WTC11 (cell line): ENCODE results near the gene KIF26A. TPM values are rescaled to one million over a fixed set of nuclear protein-coding genes. Genes with fewer than 3 reads are reported as not detected.

Source experiments
- ATAC-seq: fragments of 200-7000 bp; cut with Tn5 transposase; 2 replicates; pipeline ENCODE4 v1.10.0; 2021; ENCODE audit warnings: mild to moderate bottlenecking, moderate library complexity
- CTCF ChIA-PET: fragments of 300-600 bp; sonication (Branson Sonifier 250); formaldehyde crosslinking; loops from one replicate; lab custom pipeline; 2021; ENCODE audit warnings: antibody characterized with exemption; lab: Charles Lee
- POLR2A ChIA-PET: fragments of 350-600 bp; sonication (Branson Sonifier 250); formaldehyde crosslinking; loops from one replicate; lab custom pipeline; 2021; ENCODE audit warnings: antibody characterized with exemption; lab: Charles Lee
- DNase-seq: peaks from one replicate; pipeline ENCODE4 v3.0.0; 2021; ENCODE audit warnings: low spot score
- H3K27ac Mint-ChIP-seq: 2 replicates; pipeline ENCODE4 v1.8.0; 2021; ENCODE audit warnings: mixed read lengths
- H3K27me3 Mint-ChIP-seq: 2 replicates; pipeline ENCODE4 v1.8.0; 2021; ENCODE audit warnings: low read depth, mild to moderate bottlenecking, moderate library complexity, mixed read lengths
- H3K36me3 Mint-ChIP-seq: 2 replicates; pipeline ENCODE4 v1.8.0; 2021; ENCODE audit warnings: mixed read lengths
- H3K4me1 Mint-ChIP-seq: 2 replicates; pipeline ENCODE4 v1.8.0; 2022; ENCODE audit warnings: mixed read lengths
- H3K4me3 Mint-ChIP-seq: 2 replicates; pipeline ENCODE4 v1.8.0; 2021; ENCODE audit warnings: mild to moderate bottlenecking, moderate library complexity, mixed read lengths
- H3K9me3 Mint-ChIP-seq: 2 replicates; pipeline ENCODE4 v1.8.0; 2021; ENCODE audit warnings: mixed read lengths
- AFF4 ChIP-seq: sonication (generic); formaldehyde crosslinking; IDR thresholded peaks from 2 replicates; pipeline ENCODE4 v1.8.1; 2023; ENCODE audit warnings: mild to moderate bottlenecking, missing genetic modification reagents, borderline replicate concordance
- ATF2 ChIP-seq: sonication (generic); formaldehyde crosslinking; IDR thresholded peaks from 2 replicates; pipeline ENCODE4 v1.8.1; 2022; ENCODE audit warnings: low read depth, missing genetic modification reagents, borderline replicate concordance
- CTCF ChIP-seq: fragments of 200-600 bp; IDR thresholded peaks from 2 replicates; pipeline ENCODE4 v1.8.0; 2022; ENCODE audit warnings: antibody characterized with exemption
- E2F1 ChIP-seq: sonication (generic); formaldehyde crosslinking; IDR thresholded peaks from 2 replicates; pipeline ENCODE4 v1.8.0; 2022; ENCODE audit warnings: mild to moderate bottlenecking, missing genetic modification reagents
- E2F5 ChIP-seq: sonication (generic); formaldehyde crosslinking; IDR thresholded peaks from 2 replicates; pipeline ENCODE4 v1.8.1; 2022; ENCODE audit warnings: mild to moderate bottlenecking, moderate library complexity, missing genetic modification reagents
- EMX1 ChIP-seq: fragments of 250-450 bp; sonication (Bioruptor Pico); IDR thresholded peaks from 2 replicates; pipeline ENCODE4 v1.8.0; 2021; ENCODE audit warnings: mild to moderate bottlenecking
- ETV6 ChIP-seq: sonication (generic); formaldehyde crosslinking; IDR thresholded peaks from 2 replicates; pipeline ENCODE4 v1.8.1; 2022; ENCODE audit warnings: mild to moderate bottlenecking, missing genetic modification reagents
- FOXP1 ChIP-seq: sonication (generic); formaldehyde crosslinking; IDR thresholded peaks from 2 replicates; pipeline ENCODE4 v1.8.0; 2022; ENCODE audit warnings: missing genetic modification reagents, mild to moderate bottlenecking, moderate library complexity, borderline replicate concordance
- HMGA2 ChIP-seq: fragments of 250-450 bp; sonication (Bioruptor Pico); IDR thresholded peaks from 2 replicates; pipeline ENCODE4 v1.4.0; 2021; ENCODE audit warnings: mild to moderate bottlenecking, moderate library complexity
- JUN ChIP-seq: sonication (generic); formaldehyde crosslinking; IDR thresholded peaks from 2 replicates; pipeline ENCODE4 v1.8.0; 2023; ENCODE audit warnings: mild to moderate bottlenecking, missing genetic modification reagents
- MAX ChIP-seq: sonication (generic); formaldehyde crosslinking; IDR thresholded peaks from 2 replicates; pipeline ENCODE4 v1.8.0; 2022; ENCODE audit warnings: mild to moderate bottlenecking, missing genetic modification reagents
- NFE2L1 ChIP-seq: sonication (generic); formaldehyde crosslinking; IDR thresholded peaks from 2 replicates; pipeline ENCODE4 v1.8.1; 2023; ENCODE audit warnings: missing genetic modification reagents
- RELA ChIP-seq: sonication (generic); formaldehyde crosslinking; IDR thresholded peaks from 2 replicates; pipeline ENCODE4 v1.8.1; 2022; ENCODE audit warnings: missing genetic modification reagents, mild to moderate bottlenecking, borderline replicate concordance
- SMAD3 ChIP-seq: sonication (generic); formaldehyde crosslinking; IDR thresholded peaks from 2 replicates; pipeline ENCODE4 v1.8.0; 2022; ENCODE audit warnings: missing genetic modification reagents, mild to moderate bottlenecking, borderline replicate concordance
- SOX15 ChIP-seq: fragments of 250-450 bp; sonication (Bioruptor Pico); IDR thresholded peaks from 2 replicates; pipeline ENCODE4 v1.9.0; 2021; ENCODE audit warnings: mild to moderate bottlenecking
- ZBTB21 ChIP-seq: sonication (generic); formaldehyde crosslinking; IDR thresholded peaks from 2 replicates; pipeline ENCODE4 v1.8.1; 2023; ENCODE audit warnings: mild to moderate bottlenecking, missing genetic modification reagents, borderline replicate concordance
- ZNF138 ChIP-seq: sonication (generic); formaldehyde crosslinking; conservative IDR thresholded peaks from 2 replicates; pipeline ENCODE4 v1.8.1; 2022; ENCODE audit warnings: mild to moderate bottlenecking, moderate library complexity, missing genetic modification reagents
- ZNF219 ChIP-seq: sonication (generic); formaldehyde crosslinking; IDR thresholded peaks from 2 replicates; pipeline ENCODE4 v1.8.0; 2023; ENCODE audit warnings: missing genetic modification reagents, mild to moderate bottlenecking, borderline replicate concordance
- ZNF317 ChIP-seq: sonication (generic); formaldehyde crosslinking; IDR thresholded peaks from 2 replicates; pipeline ENCODE4 v1.8.1; 2023; ENCODE audit warnings: low read depth, mild to moderate bottlenecking, moderate library complexity, missing genetic modification reagents, borderline replicate concordance
- ZNF396 ChIP-seq: fragments of 250-450 bp; sonication (Bioruptor Pico); IDR thresholded peaks from 2 replicates; pipeline ENCODE4 v1.8.0; 2021; ENCODE audit warnings: mild to moderate bottlenecking, moderate library complexity, borderline replicate concordance
- total RNA-seq: library from RNA; stranded (reverse); gene quantifications from 3 replicates; pipeline ENCODE4 v1.2.3, GENCODE V29; 2021

KIF26A gene
- total RNA-seq, 1 experiment from 2014 or later, result 53.4 TPM

- TF ChIP-seq ZNF396, result no peak
- TF ChIP-seq CTCF, result no peak
- no peak for TF ChIP-seq NFE2L1 (CRISPR knock-in tag)
- no peak for TF ChIP-seq E2F5
- no peak for TF ChIP-seq HMGA2
- TF ChIP-seq ETV6 (CRISPR knock-in tag), result no peak
- TF ChIP-seq SMAD3 (CRISPR knock-in tag), result no peak
- TF ChIP-seq MAX (CRISPR knock-in tag), result no peak
- no peak for TF ChIP-seq EMX1 (CRISPR knock-in tag)
- TF ChIP-seq AFF4, result no peak
- no peak for TF ChIP-seq ZBTB21 (CRISPR knock-in tag)
- TF ChIP-seq E2F1, result no peak
- no peak for TF ChIP-seq FOXP1 (CRISPR knock-in tag)
- no peak for TF ChIP-seq ZNF138 (CRISPR knock-in tag)
- TF ChIP-seq ZNF219, result no peak
- no peak for TF ChIP-seq SOX15 (CRISPR knock-in tag)
- TF ChIP-seq RELA (CRISPR knock-in tag), result no peak
- TF ChIP-seq ZNF317 (CRISPR knock-in tag), result no peak
- no peak for TF ChIP-seq JUN
- no peak for TF ChIP-seq ATF2
- DNase-seq (no peak), ATAC-seq (no peak)
- H3K27me3 Mint-ChIP-seq, result no peaks in the 10 kb centered on the region; the same call in 1 of the 2 replicates
- no peak overlapping the region for H3K4me3 Mint-ChIP-seq
- no peak overlapping the region for H3K27ac Mint-ChIP-seq
- H3K4me1 Mint-ChIP-seq, result peaks cover 14% of the 10 kb centered on the region
- ChIA-PET CTCF (no interaction called here), POLR2A (interaction anchor here (0.6 kb wide), 1 partner anchor 866 kb away, joined by 3 read pairs; no protein-coding TSS in a partner anchor)
- no peaks in the 10 kb centered on the region for H3K36me3 Mint-ChIP-seq
- no peaks in the 10 kb centered on the region for H3K9me3 Mint-ChIP-seq
These were observed 78.1 kb downstream of the KIF26A start for GRCh38 chr14:104216457-104216856.
